Central memory CD4-positive, alpha-beta T cell (primary cell): ENCODE measurements around the gene CLK2.
A peak's percentile ranks its signal among the peaks of the same experiment; 100 is the strongest.
"Not testable (repeated sequence)": the region's sequence is repeated elsewhere in the genome, so short reads cannot be mapped to it uniquely, and the experiment has no call there.

Experiments used
- DNase-seq: peaks from one replicate; pipeline ENCODE4 v3.0.0; 2022

Gene CLK2

GRCh38 chr1:155295942-155296267, 22.6 kb upstream of the CLK2 start:
- DNase-seq: no peak

- no peak for DNase-seq
These were observed 22.1 kb upstream of the CLK2 start for GRCh38 chr1:155295183-155295941.

- DNase-seq: no peak
These were observed 21.3 kb upstream of the CLK2 start for GRCh38 chr1:155294520-155295182.

GRCh38 chr1:155293086-155293749, 19.9 kb upstream of the CLK2 start:
- no peak for DNase-seq

GRCh38 chr1:155291006-155291405, 17.7 kb upstream of the CLK2 start:
- not testable (repeated sequence) for DNase-seq

- DNase-seq: no peak
These were observed 14.8 kb upstream of the CLK2 start for GRCh38 chr1:155287987-155288543.

- DNase-seq: no peak
These were observed 13.2 kb upstream of the CLK2 start for GRCh38 chr1:155286544-155286943.

- DNase-seq: no peak
These were observed 12.3 kb upstream of the CLK2 start for GRCh38 chr1:155285631-155286044.

- no peak for DNase-seq
These were observed 11.8 kb upstream of the CLK2 start for GRCh38 chr1:155285063-155285462.

- no peak for DNase-seq
These were observed 11.2 kb upstream of the CLK2 start for GRCh38 chr1:155284476-155284875.

- no peak for DNase-seq
These were observed 9.3 kb upstream of the CLK2 start for GRCh38 chr1:155282488-155283091.

- no peak for DNase-seq
These were observed 6.0 kb upstream of the CLK2 start for GRCh38 chr1:155279268-155279667.

- DNase-seq: no peak
These were observed 5.4 kb upstream of the CLK2 start for GRCh38 chr1:155278689-155279160.

GRCh38 chr1:155277902-155278688, 4.8 kb upstream of the CLK2 start:
- peak; percentile 65 for DNase-seq

GRCh38 chr1:155277070-155277901, 4.0 kb upstream of the CLK2 start, which contains the start of gene HCN3:
Gene HCN3, plus strand, starts transcription at chr1:155277463. Its CDS starts 128 bp downstream, at chr1:155277591.
- peak; percentile 81 for DNase-seq

- DNase-seq: no peak
These were observed 600 bp downstream of the CLK2 start for GRCh38 chr1:155272466-155273342.

GRCh38 chr1:155269381-155269780, 3.9 kb downstream of the CLK2 start:
- no peak for DNase-seq

GRCh38 chr1:155268630-155269029, 4.7 kb downstream of the CLK2 start:
- DNase-seq: no peak

- no peak for DNase-seq
These were observed 5.9 kb downstream of the CLK2 start for GRCh38 chr1:155267373-155267772.

GRCh38 chr1:155266553-155266952, 6.8 kb downstream of the CLK2 start:
- DNase-seq: no peak
